K562 (cell line): ENCODE measurements around the gene SLC12A1. TPM values are rescaled to one million over a fixed set of nuclear protein-coding genes. Genes with fewer than 3 reads are reported as not detected.

Experiments
- ATAC-seq: fragments of 200-7000 bp; cut with Tn5 transposase; 3 replicates; pipeline ENCODE4 v1.9.1; 2020; ENCODE audit warnings: moderate library complexity
- BruUV-seq: library from RNA; stranded (reverse); fragments of 400-500 nt; replicated peaks from 2 replicates; lab custom pipeline; 2021; lab: Mats Ljungman, UMichigan
- CTCF ChIA-PET: fragments of 300-600 bp; formaldehyde crosslinking; extraction: SDS; loops from one replicate; lab custom pipeline; 2021; ENCODE audit warnings: low intra/inter-chr PET ratio; lab: Yijun Ruan, JAX
- POLR2A ChIA-PET: fragments of 300-600, 350-650 bp; sonication (Branson Sonifier 250); formaldehyde crosslinking; extraction: SDS; loops from one replicate; lab custom pipeline; 2021; ENCODE audit warnings: antibody characterized with exemption, inconsistent platforms; lab: Yijun Ruan, JAX
- DNase-seq, 4 experiments: peaks; one replicate each; pipeline versions ENCODE4 v3.0.0 to v3.0.0-alpha.2; 2011 to 2018; ENCODE audit warnings: low spot score in 3 of 4, mixed read lengths in 3 of 4; ENCODE audit errors: extremely low read depth in 1 of 4
- FAIRE-seq: peaks from 2 replicates; lab custom pipeline; 2011; peaks lifted over from hg19 to GRCh38; lab: Jason Lieb, UNC
- H2AFZ ChIP-seq: 2 replicates; pipeline ENCODE4 v1.6.0; 2011; ENCODE audit warnings: low read depth, low read length, control low read depth, inconsistent platforms
- H3K27ac ChIP-seq: fragments of 200-600 bp; 3 replicates; pipeline ENCODE4 v1.8.0; 2011; ENCODE audit warnings: low read depth, mild to moderate bottlenecking, control low read depth, inconsistent platforms, low read length, moderate library complexity, mixed read lengths; ENCODE audit errors: extremely low read depth
- H3K27me3 ChIP-seq, 2 experiments: fragments of 300-600 bp in 1 of 2; 2 replicates in 1 of 2; 3 replicates in 1 of 2; pipeline versions ENCODE4 v1.6.0 to v1.8.0; 2011; ENCODE audit warnings: inconsistent platforms in 2 of 2, low read length in 2 of 2, mild to moderate bottlenecking in 1 of 2, mixed read lengths in 1 of 2, moderate library complexity in 1 of 2; ENCODE audit not compliant: control insufficient read depth in 2 of 2, insufficient read depth in 2 of 2
- H3K36me3 ChIP-seq: fragments of 300-600 bp; 3 replicates; pipeline ENCODE4 v1.8.0; 2011; ENCODE audit warnings: mild to moderate bottlenecking, low read length, inconsistent platforms; ENCODE audit not compliant: control insufficient read depth, insufficient read depth
- H3K4me1 ChIP-seq, 2 experiments: fragments of 200-600 bp in 1 of 2; replicated peaks in 1 of 2; 2 replicates in 1 of 2; 3 replicates in 1 of 2; pipeline versions ENCODE4 v1.5.1 to v1.8.0; 2011; ENCODE audit warnings: inconsistent platforms in 2 of 2, low read length in 2 of 2, mild to moderate bottlenecking in 1 of 2, mixed read lengths in 1 of 2, moderate library complexity in 1 of 2; ENCODE audit not compliant: control insufficient read depth in 2 of 2, insufficient read depth in 2 of 2
- H3K4me2 ChIP-seq: 2 replicates; pipeline ENCODE4 v1.6.1; 2011; ENCODE audit warnings: low read length, control low read depth, inconsistent platforms, mixed read lengths; ENCODE audit not compliant: insufficient read depth
- H3K4me3 ChIP-seq: fragments of 200-600 bp; sonication (generic), shearing (Covaris generic); 2 replicates; pipeline ENCODE4 v1.5.1; 2016; ENCODE audit warnings: control low read depth, inconsistent platforms
- H3K79me2 ChIP-seq: fragments of 200-600 bp; 3 replicates; pipeline ENCODE4 v1.8.0; 2011; ENCODE audit warnings: low read length, inconsistent platforms; ENCODE audit not compliant: control insufficient read depth, insufficient read depth
- H3K9ac ChIP-seq, 2 experiments: 2 replicates each; pipeline versions ENCODE4 v1.6.0 to v1.6.1; 2011; ENCODE audit warnings: low read depth in 2 of 2, low read length in 2 of 2, control low read depth in 1 of 2, inconsistent platforms in 1 of 2, mild to moderate bottlenecking in 1 of 2, mixed read lengths in 1 of 2; ENCODE audit not compliant: insufficient read depth in 1 of 2
- H3K9me1 ChIP-seq: one replicate; pipeline ENCODE4 v1.6.0; 2011; ENCODE audit warnings: inconsistent platforms, mild to moderate bottlenecking, low read length, moderate library complexity; ENCODE audit not compliant: control insufficient read depth, insufficient read depth
- H3K9me3 ChIP-seq: replicated peaks from 2 replicates; pipeline ENCODE4 v1.5.1; 2011; ENCODE audit warnings: low read depth, low read length, inconsistent platforms; ENCODE audit not compliant: control insufficient read depth, insufficient read depth
- H4K20me1 ChIP-seq: replicated peaks from 2 replicates; pipeline ENCODE4 v1.6.1; 2011; ENCODE audit warnings: low read length, inconsistent platforms, mixed read lengths; ENCODE audit not compliant: control insufficient read depth, insufficient read depth
- NCOA2 ChIP-seq, 2 experiments: fragments of 450-650 bp; IDR thresholded peaks; 2 replicates each; pipeline ENCODE4 v1.6.1; 2018; ENCODE audit warnings: mild to moderate bottlenecking in 2 of 2, moderate library complexity in 1 of 2; ENCODE audit not compliant: partially characterized antibody in 2 of 2
- RNF2 ChIP-seq: sonication (generic); IDR thresholded peaks from 2 replicates; pipeline ENCODE4 v1.6.1; 2016
- SAFB ChIP-seq: fragments of 200-400 bp; formaldehyde crosslinking; IDR thresholded peaks from 2 replicates; pipeline ENCODE4 v1.6.1; 2017; ENCODE audit warnings: low read depth, low read length, borderline replicate concordance
- STAT5B ChIP-seq: fragments of 250-450 bp; sonication (Bioruptor Pico); IDR thresholded peaks from 2 replicates; pipeline ENCODE4 v1.8.0; 2021; ENCODE audit warnings: mild to moderate bottlenecking, inconsistent platforms
- ZNF764 ChIP-seq: fragments of 250-450 bp; sonication (Bioruptor Pico); IDR thresholded peaks from 2 replicates; pipeline ENCODE4 v1.4.0; 2020; ENCODE audit warnings: low read depth, mild to moderate bottlenecking, moderate library complexity
- WGBS: fragments of 100-300 bp; shearing (Covaris generic); methylation state at CpG from one replicate; pipeline ENCODE4 v1.1.6; 2016; ENCODE audit warnings: low coverage, mixed read lengths; ENCODE audit not compliant: insufficient coverage; ENCODE audit errors: missing lambda C conversion rate; 5-methylcytosine and 5-hydroxymethylcytosine counted together
- in situ Hi-C: fragments of 300-500 bp; cut with MboI; formaldehyde crosslinking; loops from 4 replicates; pipeline ENCODE4 v1.15.0; 2018; ENCODE audit warnings: inconsistent platforms, mixed read lengths
- intact Hi-C: fragments of 100-400 bp; cut with micrococcal nuclease; formaldehyde crosslinking; loops from 2 replicates; pipeline ENCODE4 v1.14.2; 2022
- polyA plus RNA-seq, 8 experiments: library from polyadenylated mRNA; depleted of rRNA in 4 of 8; stranded (reverse) in 5 of 8; unstranded in 3 of 8; fragments of >200 nt; fragmentation: Nextera tagmentation in 2 of 8; fragmentation: Illumina TruSeq in 1 of 8; extraction: Ambion mirVana in 2 of 8; extraction: Trizol in 1 of 8; gene quantifications; 2 replicates each; pipeline versions ENCODE4 v1.2.1 to v1.2.3, GENCODE V29; 2011 to 2014; ENCODE audit warnings: inconsistent platforms in 1 of 8, missing spikeins in 1 of 8
- total RNA-seq, 7 experiments: library from RNA; depleted of rRNA in 6 of 7; stranded (reverse); fragments of >200 nt in 6 of 7; fragmentation: Illumina TruSeq in 2 of 7; extraction: Trizol in 2 of 7; gene quantifications; 2 replicates each; pipeline versions ENCODE4 v1.2.1 to v1.2.3, GENCODE V29; 2011 to 2021; ENCODE audit warnings: low replicate concordance in 1 of 7
- TF ChIP-seq, protein P1 (sequence below): fragments of 250-450 bp; sonication (Bioruptor Pico); IDR thresholded peaks from 2 replicates; pipeline ENCODE4 v1.5.0; 2020; ENCODE audit warnings: mild to moderate bottlenecking
- TF ChIP-seq, protein P2 (sequence below): sonication (generic); formaldehyde crosslinking; IDR thresholded peaks from 2 replicates; pipeline ENCODE4 v1.8.0; 2022; ENCODE audit warnings: missing genetic modification reagents, mild to moderate bottlenecking, moderate library complexity, borderline replicate concordance
- TF ChIP-seq, protein P3 (sequence below): sonication (generic); IDR thresholded peaks from 2 replicates; pipeline ENCODE4 v1.6.1; 2016
- TF ChIP-seq, protein P4 (sequence below): fragments of 450-650 bp; IDR thresholded peaks from 2 replicates; pipeline ENCODE4 v1.6.1; 2016; ENCODE audit warnings: mild to moderate bottlenecking

SLC12A1 gene
- total and polyA plus RNA-seq, 9 of the 15 experiments (the other 6 are each of a cell fraction or from before 2014, with no cell fraction given): not detected

DNA sequence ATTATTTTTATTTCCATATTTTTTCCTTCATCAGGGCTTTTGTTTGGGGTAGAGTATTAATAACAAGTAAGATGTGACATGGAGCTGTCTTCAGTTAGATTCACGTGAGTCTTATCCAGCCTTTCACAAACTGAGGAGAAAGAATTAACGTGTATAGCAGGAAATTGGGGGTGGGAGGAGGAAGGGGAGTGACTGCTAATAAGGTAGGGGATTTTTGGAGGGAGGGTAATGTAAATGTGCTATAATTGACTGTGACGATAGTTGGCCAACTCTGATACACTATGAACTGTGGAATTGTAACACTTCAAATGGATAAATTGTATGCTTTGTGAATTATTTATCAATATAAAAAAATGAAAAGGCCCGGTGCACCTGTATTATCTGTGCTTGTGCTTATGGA, 134.0 kb downstream of the SLC12A1 start:
- Histone ChIP-seq H3K36me3 (peaks cover 79% of the 10 kb centered on the region), H3K9ac (no peak overlapping the region), H3K4me2 (no peak overlapping the region), H3K27ac (no peak overlapping the region), H3K4me3 (no peak overlapping the region), H4K20me1 (no peaks in the 10 kb centered on the region; the same call in 1 of the 2 replicates), H3K79me2 (peaks cover 32% of the 10 kb centered on the region; the same call in 2 of the 3 replicates), H3K9me1 (no peaks in the 10 kb centered on the region), H3K9me3 (no peaks in the 10 kb centered on the region), H3K4me1 (no peaks in the 10 kb centered on the region; a peak in 3 of 5 replicates), H3K27me3 (no peaks in the 10 kb centered on the region), H2AFZ (no peak overlapping the region)
- in situ Hi-C loops (no loop called here), intact Hi-C loops (no loop called here)
- no TSS peak for BruUV-seq
- FAIRE-seq (no peak), DNase-seq (no peak), ATAC-seq (no peak)
- CTCF ChIA-PET: no interaction called here
- WGBS: 92% methylated on average over 4 of the region's 4 CpGs
- POLR2A ChIA-PET: interaction anchor here (0.6 to 1.9 kb wide), 2 partner anchors 7 to 698 kb away, joined by 3 to 4 read pairs; no protein-coding TSS in a partner anchor
- TF ChIP-seq STAT5B: no peak
- TF ChIP-seq, protein P1, sequence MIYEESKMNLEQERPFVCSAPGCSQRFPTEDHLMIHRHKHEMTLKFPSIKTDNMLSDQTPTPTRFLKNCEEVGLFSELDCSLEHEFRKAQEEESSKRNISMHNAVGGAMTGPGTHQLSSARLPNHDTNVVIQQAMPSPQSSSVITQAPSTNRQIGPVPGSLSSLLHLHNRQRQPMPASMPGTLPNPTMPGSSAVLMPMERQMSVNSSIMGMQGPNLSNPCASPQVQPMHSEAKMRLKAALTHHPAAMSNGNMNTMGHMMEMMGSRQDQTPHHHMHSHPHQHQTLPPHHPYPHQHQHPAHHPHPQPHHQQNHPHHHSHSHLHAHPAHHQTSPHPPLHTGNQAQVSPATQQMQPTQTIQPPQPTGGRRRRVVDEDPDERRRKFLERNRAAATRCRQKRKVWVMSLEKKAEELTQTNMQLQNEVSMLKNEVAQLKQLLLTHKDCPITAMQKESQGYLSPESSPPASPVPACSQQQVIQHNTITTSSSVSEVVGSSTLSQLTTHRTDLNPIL (CRISPR knock-in tag): no peak
- TF ChIP-seq, protein P2, sequence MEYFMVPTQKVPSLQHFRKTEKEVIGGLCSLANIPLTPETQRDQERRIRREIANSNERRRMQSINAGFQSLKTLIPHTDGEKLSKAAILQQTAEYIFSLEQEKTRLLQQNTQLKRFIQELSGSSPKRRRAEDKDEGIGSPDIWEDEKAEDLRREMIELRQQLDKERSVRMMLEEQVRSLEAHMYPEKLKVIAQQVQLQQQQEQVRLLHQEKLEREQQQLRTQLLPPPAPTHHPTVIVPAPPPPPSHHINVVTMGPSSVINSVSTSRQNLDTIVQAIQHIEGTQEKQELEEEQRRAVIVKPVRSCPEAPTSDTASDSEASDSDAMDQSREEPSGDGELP (CRISPR knock-in tag): no peak
- TF ChIP-seq SAFB: no peak
- TF ChIP-seq, protein P3, sequence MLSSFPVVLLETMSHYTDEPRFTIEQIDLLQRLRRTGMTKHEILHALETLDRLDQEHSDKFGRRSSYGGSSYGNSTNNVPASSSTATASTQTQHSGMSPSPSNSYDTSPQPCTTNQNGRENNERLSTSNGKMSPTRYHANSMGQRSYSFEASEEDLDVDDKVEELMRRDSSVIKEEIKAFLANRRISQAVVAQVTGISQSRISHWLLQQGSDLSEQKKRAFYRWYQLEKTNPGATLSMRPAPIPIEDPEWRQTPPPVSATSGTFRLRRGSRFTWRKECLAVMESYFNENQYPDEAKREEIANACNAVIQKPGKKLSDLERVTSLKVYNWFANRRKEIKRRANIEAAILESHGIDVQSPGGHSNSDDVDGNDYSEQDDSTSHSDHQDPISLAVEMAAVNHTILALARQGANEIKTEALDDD: no peak
- TF ChIP-seq, protein P4, sequence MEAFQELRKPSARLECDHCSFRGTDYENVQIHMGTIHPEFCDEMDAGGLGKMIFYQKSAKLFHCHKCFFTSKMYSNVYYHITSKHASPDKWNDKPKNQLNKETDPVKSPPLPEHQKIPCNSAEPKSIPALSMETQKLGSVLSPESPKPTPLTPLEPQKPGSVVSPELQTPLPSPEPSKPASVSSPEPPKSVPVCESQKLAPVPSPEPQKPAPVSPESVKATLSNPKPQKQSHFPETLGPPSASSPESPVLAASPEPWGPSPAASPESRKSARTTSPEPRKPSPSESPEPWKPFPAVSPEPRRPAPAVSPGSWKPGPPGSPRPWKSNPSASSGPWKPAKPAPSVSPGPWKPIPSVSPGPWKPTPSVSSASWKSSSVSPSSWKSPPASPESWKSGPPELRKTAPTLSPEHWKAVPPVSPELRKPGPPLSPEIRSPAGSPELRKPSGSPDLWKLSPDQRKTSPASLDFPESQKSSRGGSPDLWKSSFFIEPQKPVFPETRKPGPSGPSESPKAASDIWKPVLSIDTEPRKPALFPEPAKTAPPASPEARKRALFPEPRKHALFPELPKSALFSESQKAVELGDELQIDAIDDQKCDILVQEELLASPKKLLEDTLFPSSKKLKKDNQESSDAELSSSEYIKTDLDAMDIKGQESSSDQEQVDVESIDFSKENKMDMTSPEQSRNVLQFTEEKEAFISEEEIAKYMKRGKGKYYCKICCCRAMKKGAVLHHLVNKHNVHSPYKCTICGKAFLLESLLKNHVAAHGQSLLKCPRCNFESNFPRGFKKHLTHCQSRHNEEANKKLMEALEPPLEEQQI: no peak
- TF ChIP-seq NCOA2 (IDR thresholded peaks at IDR 0.05; ENCODE audit: partially characterized antibody in 2 of 2): no peak
- no peak for TF ChIP-seq RNF2
- TF ChIP-seq ZNF764 (CRISPR knock-in tag): no peak
